Mesendoderm (in vitro differentiated cells): ENCODE data around the gene ENAH.

Experiments
- DNase-seq: peaks from one replicate; pipeline ENCODE4 v3.0.0; 2013
- H2AK5ac ChIP-seq: 2 replicates; pipeline ENCODE4 v1.6.1; 2013; ENCODE audit warnings: low read length, inconsistent platforms
- H2BK120ac ChIP-seq: 2 replicates; pipeline ENCODE4 v1.6.1; 2013; ENCODE audit warnings: low read depth, mild to moderate bottlenecking, low read length, moderate library complexity, mixed read lengths
- H2BK15ac ChIP-seq: replicated peaks from 2 replicates; pipeline ENCODE4 v1.6.1; 2013; ENCODE audit warnings: low read depth, mild to moderate bottlenecking, moderate library complexity
- H2BK5ac ChIP-seq: 2 replicates; pipeline ENCODE4 v1.6.1; 2013; ENCODE audit warnings: low read length, inconsistent platforms
- H3K18ac ChIP-seq: 2 replicates; pipeline ENCODE4 v1.6.1; 2013; ENCODE audit warnings: mild to moderate bottlenecking, low read length, mixed read lengths
- H3K23ac ChIP-seq: one replicate; pipeline ENCODE4 v1.6.1; 2013; ENCODE audit warnings: low read length
- H3K27ac ChIP-seq: 2 replicates; pipeline ENCODE4 v1.5.1; 2013; ENCODE audit warnings: low read depth, mild to moderate bottlenecking, inconsistent platforms, low read length, moderate library complexity
- H3K27me3 ChIP-seq: 2 replicates; pipeline ENCODE4 v1.6.1; 2013; ENCODE audit warnings: low read length, control low read depth, mild to moderate bottlenecking, inconsistent platforms; ENCODE audit not compliant: insufficient read depth, poor library complexity
- H3K36me3 ChIP-seq: 2 replicates; pipeline ENCODE4 v1.6.1; 2013; ENCODE audit warnings: low read length, inconsistent platforms; ENCODE audit not compliant: control insufficient read depth, insufficient read depth
- H3K4ac ChIP-seq: one replicate; pipeline ENCODE4 v1.6.1; 2013; ENCODE audit warnings: low read depth, mild to moderate bottlenecking, low read length, moderate library complexity
- H3K4me1 ChIP-seq: 2 replicates; pipeline ENCODE4 v1.6.1; 2013; ENCODE audit warnings: low read depth, low read length, inconsistent platforms; ENCODE audit not compliant: control insufficient read depth
- H3K4me2 ChIP-seq: 2 replicates; pipeline ENCODE4 v1.6.1; 2013; ENCODE audit warnings: low read length
- H3K4me3 ChIP-seq: 2 replicates; pipeline ENCODE4 v1.5.1; 2013; ENCODE audit warnings: mild to moderate bottlenecking, low read length
- H3K56ac ChIP-seq: one replicate; pipeline ENCODE4 v1.6.1; 2013; ENCODE audit warnings: low read length
- H3K79me1 ChIP-seq: 2 replicates; pipeline ENCODE4 v1.6.1; 2013; ENCODE audit warnings: low read length, inconsistent platforms
- H3K79me2 ChIP-seq: 2 replicates; pipeline ENCODE4 v1.6.1; 2013; ENCODE audit warnings: mild to moderate bottlenecking, low read length; ENCODE audit not compliant: control insufficient read depth, insufficient read depth
- H3K9ac ChIP-seq: 2 replicates; pipeline ENCODE4 v1.6.1; 2013; ENCODE audit warnings: low read length, inconsistent platforms
- H4K5ac ChIP-seq: one replicate; pipeline ENCODE4 v1.6.1; 2013; ENCODE audit warnings: low read length
- H4K8ac ChIP-seq: one replicate; pipeline ENCODE4 v1.6.1; 2013; ENCODE audit warnings: low read depth, mild to moderate bottlenecking, control low read depth, low read length, moderate library complexity
- WGBS: extraction: QIAGEN DNeasy Blood & Tissue Kit; methylation state at CpG from one replicate; pipeline ENCODE4 v1.1.7; 2013; ENCODE audit warnings: low lambda C conversion rate, missing lambda C conversion rate; ENCODE audit not compliant: insufficient coverage; ENCODE audit errors: extremely low coverage; 5-methylcytosine and 5-hydroxymethylcytosine counted together

Gene ENAH

GRCh38 chr1:225592362-225593025, 60.4 kb downstream of the ENAH start:
- Histone ChIP-seq H4K5ac (no peak overlapping the region), H2BK120ac (no peak overlapping the region), H3K27me3 (no peaks in the 10 kb centered on the region), H4K8ac (no peak overlapping the region), H3K4me1 (no peaks in the 10 kb centered on the region), H3K4ac (no peak overlapping the region), H2BK15ac (no peak overlapping the region), H2BK5ac (no peak overlapping the region), H3K79me1 (peaks cover 5% of the 10 kb centered on the region), H3K4me3 (no peak overlapping the region), H2AK5ac (no peak overlapping the region), H3K4me2 (no peak overlapping the region), H3K56ac (no peak overlapping the region), H3K79me2 (peaks cover 63% of the 10 kb centered on the region), H3K36me3 (no peaks in the 10 kb centered on the region), H3K23ac (no peak overlapping the region), H3K27ac (no peak overlapping the region), H3K9ac (no peak overlapping the region), H3K18ac (no peak overlapping the region)
- no CpG with 5 or more reads among the region's 3 CpGs for WGBS
- no peak for DNase-seq

GRCh38 chr1:225587310-225587709, 65.6 kb downstream of the ENAH start:
- Histone ChIP-seq H3K4me1 (no peaks in the 10 kb centered on the region), H3K56ac (no peak overlapping the region), H3K18ac (no peak overlapping the region), H3K23ac (no peak overlapping the region), H3K4ac (no peak overlapping the region), H3K79me1 (peaks cover 7% of the 10 kb centered on the region), H2BK120ac (no peak overlapping the region), H2AK5ac (no peak overlapping the region), H3K36me3 (no peaks in the 10 kb centered on the region), H3K4me2 (no peak overlapping the region), H3K27ac (no peak overlapping the region), H4K5ac (no peak overlapping the region), H3K79me2 (peaks cover 62% of the 10 kb centered on the region), H4K8ac (no peak overlapping the region), H2BK5ac (no peak overlapping the region), H3K4me3 (no peak overlapping the region), H2BK15ac (no peak overlapping the region), H3K27me3 (no peaks in the 10 kb centered on the region), H3K9ac (no peak overlapping the region)
- no peak for DNase-seq
- WGBS = no CpG with 5 or more reads among the region's 1 CpG

GRCh38 chr1:225581186-225581585, 71.7 kb downstream of the ENAH start:
- Histone ChIP-seq H3K23ac (no peak overlapping the region), H3K9ac (no peak overlapping the region), H3K36me3 (no peaks in the 10 kb centered on the region), H3K4me2 (no peak overlapping the region), H3K79me2 (peaks cover 62% of the 10 kb centered on the region), H2BK120ac (no peak overlapping the region), H3K18ac (no peak overlapping the region), H2AK5ac (no peak overlapping the region), H4K5ac (no peak overlapping the region), H3K4me3 (no peak overlapping the region), H3K56ac (no peak overlapping the region), H3K79me1 (peaks cover 11% of the 10 kb centered on the region), H2BK5ac (no peak overlapping the region), H3K4ac (no peak overlapping the region), H3K27ac (no peak overlapping the region), H4K8ac (no peak overlapping the region), H2BK15ac (no peak overlapping the region), H3K4me1 (peaks cover 4% of the 10 kb centered on the region), H3K27me3 (no peaks in the 10 kb centered on the region)
- DNase-seq = no peak
- no CpG with 5 or more reads among the region's 3 CpGs for whole genome bisulfite sequencing

- Histone ChIP-seq H3K56ac (no peak overlapping the region), H2BK15ac (no peak overlapping the region), H3K4me2 (no peak overlapping the region), H2BK5ac (no peak overlapping the region), H4K8ac (no peak overlapping the region), H2BK120ac (no peak overlapping the region), H3K4me3 (no peak overlapping the region), H3K9ac (no peak overlapping the region), H4K5ac (no peak overlapping the region), H3K4me1 (peaks cover 4% of the 10 kb centered on the region), H3K23ac (no peak overlapping the region), H3K79me1 (peaks cover 16% of the 10 kb centered on the region), H3K36me3 (no peaks in the 10 kb centered on the region), H3K18ac (peak overlapping the region; percentile 28), H3K27ac (no peak overlapping the region), H3K27me3 (no peaks in the 10 kb centered on the region), H3K4ac (no peak overlapping the region), H2AK5ac (no peak overlapping the region), H3K79me2 (peaks cover 62% of the 10 kb centered on the region)
- no peak for DNase-seq
- no CpG with 5 or more reads among the region's 17 CpGs for WGBS
These were observed 72.5 kb downstream of the ENAH start for GRCh38 chr1:225580238-225581099.

- Histone ChIP-seq H2AK5ac (no peak overlapping the region), H3K4me3 (no peak overlapping the region), H2BK5ac (no peak overlapping the region), H3K18ac (peak overlapping the region; percentile 68), H2BK15ac (no peak overlapping the region), H3K79me2 (peaks cover 66% of the 10 kb centered on the region), H3K56ac (no peak overlapping the region), H3K4me2 (no peak overlapping the region), H3K4me1 (peaks cover 4% of the 10 kb centered on the region), H2BK120ac (no peak overlapping the region), H3K36me3 (no peaks in the 10 kb centered on the region), H3K23ac (no peak overlapping the region), H3K27ac (no peak overlapping the region), H3K27me3 (no peaks in the 10 kb centered on the region), H4K5ac (no peak overlapping the region), H4K8ac (no peak overlapping the region), H3K9ac (no peak overlapping the region), H3K4ac (no peak overlapping the region), H3K79me1 (peaks cover 19% of the 10 kb centered on the region)
- no peak for DNase-seq
- no CpG with 5 or more reads among the region's 3 CpGs for WGBS
These were observed 74.5 kb downstream of the ENAH start for GRCh38 chr1:225578251-225578977.
